Nephron progenitor cell (in vitro differentiated cells): ENCODE data around the gene IST1.

Experiments
- DNase-seq: peaks from one replicate; pipeline ENCODE4 v3.0.0; 2021
- H3K27ac Mint-ChIP-seq: 2 replicates; pipeline ENCODE4 v1.8.0; 2021; ENCODE audit warnings: mild to moderate bottlenecking, moderate library complexity, mixed read lengths
- H3K27me3 Mint-ChIP-seq: 2 replicates; pipeline ENCODE4 v1.8.0; 2021; ENCODE audit warnings: mild to moderate bottlenecking, low read depth, mixed read lengths; ENCODE audit not compliant: poor library complexity
- H3K36me3 Mint-ChIP-seq: 2 replicates; pipeline ENCODE4 v1.8.0; 2021; ENCODE audit warnings: low read depth, mixed read lengths
- H3K4me1 Mint-ChIP-seq: 2 replicates; pipeline ENCODE4 v1.8.0; 2021; ENCODE audit warnings: mixed read lengths
- H3K4me3 Mint-ChIP-seq: 2 replicates; pipeline ENCODE4 v1.8.0; 2021; ENCODE audit warnings: mild to moderate bottlenecking, moderate library complexity, mixed read lengths
- H3K9me3 Mint-ChIP-seq: 2 replicates; pipeline ENCODE4 v1.8.0; 2021; ENCODE audit warnings: mild to moderate bottlenecking, moderate library complexity, mixed read lengths
- CTCF ChIP-seq: fragments of 200-600 bp; sonication (generic); IDR thresholded peaks from 2 replicates; pipeline ENCODE4 v1.5.0; 2021; ENCODE audit warnings: antibody characterized with exemption

IST1 gene

DNA sequence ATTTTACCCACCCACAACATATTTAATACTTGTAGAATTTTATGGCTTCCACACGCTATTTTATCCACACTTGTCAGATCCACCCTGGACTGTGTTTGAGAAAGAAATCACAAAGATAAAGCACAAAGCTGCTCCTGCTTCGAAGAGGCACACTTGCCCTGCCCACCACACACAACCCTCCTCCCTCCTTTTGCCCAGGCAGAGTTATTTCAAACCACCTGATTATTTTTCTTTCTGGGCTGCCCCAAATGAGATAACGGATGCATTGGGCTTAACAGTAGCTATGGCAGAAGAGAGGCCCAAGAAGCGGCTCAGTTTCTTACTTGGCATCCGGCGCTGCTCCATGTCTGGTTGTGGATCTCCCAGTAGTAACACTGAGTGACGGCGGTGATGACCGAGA is 77.7 kb downstream of the IST1 start:
- peaks cover 25% of the 10 kb centered on the region for H3K27me3 Mint-ChIP-seq
- no peaks in the 10 kb centered on the region for H3K4me1 Mint-ChIP-seq
- H3K27ac Mint-ChIP-seq, result no peak overlapping the region
- TF ChIP-seq CTCF, result no peak
- DNase-seq, result no peak
- H3K36me3 Mint-ChIP-seq, result no peaks in the 10 kb centered on the region
- no peaks in the 10 kb centered on the region for H3K9me3 Mint-ChIP-seq
- H3K4me3 Mint-ChIP-seq, result no peak overlapping the region

GRCh38 chr16:71974068-71974818 is 78.9 kb downstream of the IST1 start:
- Mint-ChIP-seq H3K36me3 (no peaks in the 10 kb centered on the region), H3K9me3 (no peaks in the 10 kb centered on the region), H3K27ac (no peak overlapping the region), H3K27me3 (peaks cover 26% of the 10 kb centered on the region), H3K4me3 (no peak overlapping the region), H3K4me1 (no peaks in the 10 kb centered on the region)
- no peak for TF ChIP-seq CTCF
- no peak for DNase-seq
